Calu3 (cell line): ENCODE results near the gene NPIPB8. TPM values are rescaled to one million over a fixed set of nuclear protein-coding genes. Genes with fewer than 3 reads are reported as not detected.
"Not testable (repeated sequence)": the region's sequence is repeated elsewhere in the genome, so short reads cannot be mapped to it uniquely, and the experiment has no call there.

Source experiments
- BruUV-seq: library from RNA; stranded (reverse); fragments of 400-500 nt; replicated peaks from 2 replicates; lab custom pipeline; 2021; lab: Mats Ljungman, UMichigan
- CTCF ChIA-PET: fragments of 300-600 bp; sonication (Branson Sonifier 250); formaldehyde crosslinking; loops from one replicate; lab custom pipeline; 2022; ENCODE audit warnings: antibody characterized with exemption; lab: Charles Lee
- DNase-seq: peaks from one replicate; pipeline ENCODE4 v3.0.0; 2022
- H3K27ac Mint-ChIP-seq: one replicate; pipeline ENCODE4 v1.8.0; 2022; ENCODE audit warnings: mixed read lengths; ENCODE audit not compliant: unreplicated experiment
- H3K27me3 Mint-ChIP-seq: one replicate; pipeline ENCODE4 v1.8.0; 2022; ENCODE audit warnings: mixed read lengths; ENCODE audit not compliant: unreplicated experiment
- H3K36me3 Mint-ChIP-seq: one replicate; pipeline ENCODE4 v1.8.0; 2022; ENCODE audit warnings: mild to moderate bottlenecking, moderate library complexity, mixed read lengths; ENCODE audit not compliant: insufficient read depth, unreplicated experiment
- H3K4me1 Mint-ChIP-seq: one replicate; pipeline ENCODE4 v1.8.0; 2022; ENCODE audit warnings: mild to moderate bottlenecking, low read depth, mixed read lengths; ENCODE audit not compliant: unreplicated experiment
- H3K4me3 Mint-ChIP-seq: one replicate; pipeline ENCODE4 v1.8.0; 2022; ENCODE audit warnings: mild to moderate bottlenecking, low read depth, moderate library complexity, mixed read lengths; ENCODE audit not compliant: unreplicated experiment
- H3K9me3 Mint-ChIP-seq: one replicate; pipeline ENCODE4 v1.8.0; 2022; ENCODE audit warnings: low read depth, mixed read lengths; ENCODE audit not compliant: unreplicated experiment
- CTCF ChIP-seq: fragments of 200-600 bp; IDR thresholded peaks from one replicate; pipeline ENCODE4 v1.8.0; 2022; ENCODE audit warnings: antibody characterized with exemption; ENCODE audit not compliant: unreplicated experiment
- intact Hi-C: fragments of 100-400 bp; cut with micrococcal nuclease; formaldehyde crosslinking; loops from one replicate; pipeline ENCODE4 v1.10.0; 2022; ENCODE audit not compliant: unreplicated experiment
- total RNA-seq: library from RNA; stranded (reverse); gene quantifications from 2 replicates; pipeline ENCODE4 v1.2.3, GENCODE V29; 2022

NPIPB8 gene
- total RNA-seq, 1 experiment from 2014 or later, result 1.2 TPM

GRCh38 chr16:28596840-28597691 lies 40.8 kb upstream of the NPIPB8 start, which contains the start of gene SULT1A2:
TSS of gene SULT1A2 (minus strand) at chr16:28597050. CDS start at chr16:28595930, 1,120 bp downstream.
- Mint-ChIP-seq H3K36me3 (peaks cover 20% of the 10 kb centered on the region), H3K4me3 (peak within 1 kb of the TSS; percentile 17), H3K27me3 (no peaks in the 10 kb centered on the region), H3K9me3 (no peaks in the 10 kb centered on the region), H3K27ac (peak within 1 kb of the TSS; percentile 25), H3K4me1 (peaks cover 24% of the 10 kb centered on the region)
- CTCF ChIA-PET, result interaction anchor here (0.7 to 1.1 kb wide), 3 partner anchors 27 to 539 kb away, joined by 3 to 4 read pairs (median 3); no protein-coding TSS in a partner anchor
- intact Hi-C loops, result no loop called here
- TF ChIP-seq CTCF, result no peak
- no TSS peak for BruUV-seq
- peak; percentile 72 for DNase-seq

- Mint-ChIP-seq H3K4me3 (no peak overlapping the region), H3K4me1 (peaks cover 24% of the 10 kb centered on the region), H3K9me3 (no peaks in the 10 kb centered on the region), H3K27me3 (no peaks in the 10 kb centered on the region), H3K27ac (no peak overlapping the region), H3K36me3 (peaks cover 13% of the 10 kb centered on the region)
- intact Hi-C loops, result no loop called here
- no TSS peak for BruUV-seq
- no peak for TF ChIP-seq CTCF
- no peak for DNase-seq
- CTCF ChIA-PET, result interaction anchor here (1.1 kb wide), 1 partner anchor 27 kb away, joined by 3 read pairs; no protein-coding TSS in a partner anchor
These were observed 40.1 kb upstream of the NPIPB8 start for GRCh38 chr16:28597692-28598261.

- H3K9me3 Mint-ChIP-seq, H3K36me3 Mint-ChIP-seq, BruUV-seq, DNase-seq, H3K27ac Mint-ChIP-seq, H3K4me3 Mint-ChIP-seq, intact Hi-C loops, CTCF ChIA-PET, H3K27me3 Mint-ChIP-seq: not testable (repeated sequence)
- H3K4me1 Mint-ChIP-seq, result peaks cover 24% of the 10 kb centered on the region
These were observed 38.2 kb upstream of the NPIPB8 start for GRCh38 chr16:28599377-28600285.

- H3K9me3 Mint-ChIP-seq, CTCF ChIA-PET, DNase-seq: not testable (repeated sequence)
These were observed 36.9 kb upstream of the NPIPB8 start for GRCh38 chr16:28600965-28601364.

GRCh38 chr16:28601589-28601988 lies 36.3 kb upstream of the NPIPB8 start:
- CTCF ChIA-PET, H3K36me3 Mint-ChIP-seq, H3K27me3 Mint-ChIP-seq, H3K27ac Mint-ChIP-seq, H3K4me3 Mint-ChIP-seq, BruUV-seq, intact Hi-C loops, DNase-seq, H3K9me3 Mint-ChIP-seq: not testable (repeated sequence)
- peaks cover 16% of the 10 kb centered on the region for H3K4me1 Mint-ChIP-seq

More at GRCh38 chr16:28600965-28601364, 36.9 kb upstream of the NPIPB8 start:
- BruUV-seq, H3K4me3 Mint-ChIP-seq, H3K27me3 Mint-ChIP-seq, H3K27ac Mint-ChIP-seq, intact Hi-C loops, H3K36me3 Mint-ChIP-seq: not testable (repeated sequence)
- H3K4me1 Mint-ChIP-seq, result peaks cover 23% of the 10 kb centered on the region

- H3K4me3 Mint-ChIP-seq, BruUV-seq, H3K27me3 Mint-ChIP-seq, CTCF ChIA-PET, H3K27ac Mint-ChIP-seq, intact Hi-C loops, H3K9me3 Mint-ChIP-seq, DNase-seq, H3K36me3 Mint-ChIP-seq: not testable (repeated sequence)
- H3K4me1 Mint-ChIP-seq, result peaks cover 12% of the 10 kb centered on the region
These were observed 35.8 kb upstream of the NPIPB8 start for GRCh38 chr16:28602062-28602461.
